Umbilical cord (tissue), 2 donors: ENCODE results near the gene VDR. TPM values are rescaled to one million over a fixed set of nuclear protein-coding genes. Genes with fewer than 3 reads are reported as not detected.
A peak's percentile ranks its signal among the peaks of the same experiment; 100 is the strongest.

Source experiments
- DNase-seq: peaks from one replicate; pipeline ENCODE4 v3.0.0-alpha.2; 2015; ENCODE audit warnings: low spot score
- total RNA-seq: library from RNA; depleted of rRNA; stranded (reverse); fragments of >200 nt; gene quantifications from one replicate; pipeline ENCODE4 v1.2.3, GENCODE V29; 2014; ENCODE audit warnings: low replicate concordance; ENCODE audit not compliant: insufficient read depth

VDR gene
- total RNA-seq, result 4.1 TPM

DNA sequence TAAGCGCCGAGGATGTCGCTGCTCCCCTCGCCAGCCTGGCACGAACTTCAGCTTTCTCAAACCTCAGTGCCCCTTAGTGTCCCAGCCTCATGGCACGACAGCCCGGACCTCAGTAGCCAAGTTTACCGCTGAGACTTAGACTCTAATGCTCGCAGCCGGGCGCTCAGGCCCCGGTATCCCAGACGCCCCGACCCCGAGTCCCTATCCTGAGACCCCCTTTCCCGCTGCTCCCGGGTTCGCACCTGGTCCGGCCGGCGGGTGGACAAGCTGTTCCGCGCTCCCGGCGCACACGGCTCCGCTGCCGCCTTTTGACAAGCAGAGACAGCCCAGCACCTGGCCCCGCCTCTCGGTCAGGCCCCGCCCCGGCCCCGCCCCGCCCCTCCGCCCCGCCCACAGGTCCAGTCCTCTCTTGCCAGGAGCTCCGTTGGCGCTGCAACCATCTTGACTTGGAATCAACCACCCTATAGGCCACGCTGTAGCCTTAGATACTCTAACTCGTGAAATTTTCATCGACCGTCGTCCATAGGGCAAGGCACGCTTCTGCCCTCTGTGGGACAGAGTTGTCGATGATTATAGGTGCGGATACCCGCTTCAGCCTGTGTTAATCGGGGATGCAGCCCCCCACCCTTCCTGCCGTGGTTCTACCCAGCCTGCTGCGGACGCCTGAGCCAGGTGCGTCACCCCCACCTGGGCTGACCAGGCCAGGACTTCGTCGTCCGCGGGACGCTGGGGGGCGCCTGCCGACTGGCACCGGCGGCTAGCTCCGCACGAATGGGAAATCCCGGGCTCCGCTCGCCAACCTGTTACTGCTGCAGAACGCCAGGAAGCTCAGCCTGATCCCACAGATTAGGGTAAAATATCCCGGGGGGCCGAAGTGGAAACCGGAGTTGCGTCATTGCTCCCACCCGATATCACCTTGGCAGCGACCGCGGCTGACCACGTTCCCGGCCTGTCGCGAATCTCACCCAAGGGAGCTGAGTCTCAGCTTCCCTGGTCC lies at the start of gene VDR:
VDR (minus strand) TSS at position 282 of the 997 bp plus-strand sequence. CDS start 25,881 bp downstream, outside the sequence.
- DNase-seq, result peak; percentile 69

DNA sequence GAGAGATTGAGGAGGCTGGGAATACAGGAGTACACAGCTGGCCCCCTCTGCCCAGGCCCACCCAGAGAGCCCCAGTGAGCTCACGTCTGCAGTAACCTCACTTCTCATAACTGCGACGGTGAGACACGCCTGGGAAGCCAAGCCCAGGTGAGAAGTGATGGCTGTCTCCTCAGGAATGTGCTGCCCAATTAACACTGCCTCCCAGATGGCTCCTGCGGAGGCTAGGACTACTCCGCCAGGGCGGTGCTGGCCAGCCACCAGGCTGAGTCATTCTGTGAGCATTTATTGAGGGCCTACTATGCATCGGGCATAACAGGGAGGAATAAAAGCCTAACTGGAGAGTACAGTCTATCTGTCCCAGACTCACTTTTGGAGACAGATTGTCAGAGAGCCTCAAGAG lies 49.3 kb upstream of the VDR start:
- DNase-seq, result no peak

DNA sequence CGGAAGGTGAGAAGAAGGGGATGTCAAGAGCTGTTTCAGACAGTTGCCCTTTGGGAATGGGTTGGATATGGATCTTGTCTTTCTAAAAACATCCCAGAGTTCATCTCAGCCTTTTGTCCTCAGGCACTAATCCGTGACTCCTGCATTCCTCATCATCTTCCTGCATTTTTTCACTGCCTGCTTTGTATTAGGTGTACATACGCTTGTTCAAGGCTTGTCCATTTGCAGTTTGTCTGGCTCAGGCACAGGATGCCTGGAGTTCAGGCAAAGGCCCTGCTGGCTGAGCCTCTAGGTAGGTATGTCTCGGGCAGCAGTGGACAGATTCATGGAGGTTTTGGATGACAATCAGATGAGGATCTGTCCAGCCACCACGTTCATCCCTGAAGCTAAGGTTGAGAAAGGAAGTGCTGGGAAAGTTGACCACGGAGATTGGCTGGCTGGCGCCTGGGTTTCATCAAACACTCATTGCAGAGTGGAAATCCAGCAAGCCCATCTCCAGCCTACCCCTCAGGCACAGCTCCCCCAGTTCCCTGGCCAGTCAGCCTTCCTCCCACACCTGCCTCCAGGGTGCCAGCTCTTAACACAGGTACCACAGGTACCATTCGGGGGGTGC lies 46.2 kb upstream of the VDR start:
- DNase-seq, result no peak

DNA sequence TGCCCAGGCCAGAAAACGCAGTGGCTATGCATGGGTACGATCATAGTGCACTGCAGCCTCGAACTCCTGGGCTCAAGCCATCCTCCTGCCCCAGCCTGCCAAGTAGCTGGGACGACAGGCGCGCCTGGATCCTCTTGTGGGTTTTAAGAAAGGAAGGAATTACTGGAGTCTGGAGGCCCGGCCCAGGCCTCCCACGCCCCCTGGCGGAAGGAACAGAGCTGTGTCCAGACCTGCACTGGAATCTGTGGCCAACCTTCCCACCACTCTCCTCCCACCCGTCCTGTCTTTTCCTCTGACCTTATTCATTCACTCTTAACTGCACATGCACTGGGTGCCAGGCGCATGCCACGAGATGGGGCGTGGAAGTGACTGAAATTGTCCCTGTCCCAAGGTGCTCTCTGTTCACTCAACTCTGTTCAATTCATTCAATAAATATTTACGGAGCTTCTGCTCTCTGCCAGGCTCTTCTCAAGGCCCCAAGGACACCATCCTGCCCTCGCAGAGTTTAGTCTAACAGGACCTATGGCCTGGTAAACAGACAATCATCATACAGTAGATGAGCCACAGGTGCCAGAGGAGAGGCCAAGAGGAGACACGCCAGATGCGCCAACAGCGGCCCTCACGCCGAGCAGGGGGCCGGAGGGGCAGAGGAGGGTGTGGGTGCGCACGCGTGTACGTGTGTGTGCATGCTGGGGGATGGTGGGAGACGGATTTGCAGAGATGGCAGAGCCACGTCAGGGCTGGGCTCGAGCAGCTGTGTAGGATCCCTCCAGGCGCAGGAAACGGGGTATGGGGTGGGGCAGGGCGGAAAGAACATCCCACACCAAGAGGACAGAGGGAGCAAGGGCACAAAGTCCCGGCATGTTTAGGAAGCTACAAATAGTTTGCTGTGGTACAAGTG lies 44.9 kb upstream of the VDR start:
- peak; percentile 81 for DNase-seq

DNA sequence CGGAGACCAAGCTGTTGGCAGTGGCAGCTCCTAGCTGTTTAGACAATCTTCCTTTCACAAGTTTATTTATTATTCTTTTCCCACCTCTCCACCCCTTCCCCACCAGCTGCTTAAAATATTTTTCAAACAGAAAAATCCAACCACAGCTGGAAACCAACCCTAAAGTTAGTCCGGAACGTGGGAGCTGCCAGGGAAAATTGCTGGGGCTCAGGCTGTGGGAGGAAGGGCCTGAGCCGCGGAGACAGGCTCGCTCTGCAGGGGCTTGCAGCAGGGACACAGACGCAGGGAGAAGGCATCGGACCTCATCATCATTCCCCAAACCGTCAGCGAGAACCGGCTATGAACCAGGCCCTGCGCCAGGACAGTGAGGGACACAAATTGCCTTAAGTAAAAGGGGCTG lies 42.5 kb upstream of the VDR start:
- peak; percentile 19 for DNase-seq

DNA sequence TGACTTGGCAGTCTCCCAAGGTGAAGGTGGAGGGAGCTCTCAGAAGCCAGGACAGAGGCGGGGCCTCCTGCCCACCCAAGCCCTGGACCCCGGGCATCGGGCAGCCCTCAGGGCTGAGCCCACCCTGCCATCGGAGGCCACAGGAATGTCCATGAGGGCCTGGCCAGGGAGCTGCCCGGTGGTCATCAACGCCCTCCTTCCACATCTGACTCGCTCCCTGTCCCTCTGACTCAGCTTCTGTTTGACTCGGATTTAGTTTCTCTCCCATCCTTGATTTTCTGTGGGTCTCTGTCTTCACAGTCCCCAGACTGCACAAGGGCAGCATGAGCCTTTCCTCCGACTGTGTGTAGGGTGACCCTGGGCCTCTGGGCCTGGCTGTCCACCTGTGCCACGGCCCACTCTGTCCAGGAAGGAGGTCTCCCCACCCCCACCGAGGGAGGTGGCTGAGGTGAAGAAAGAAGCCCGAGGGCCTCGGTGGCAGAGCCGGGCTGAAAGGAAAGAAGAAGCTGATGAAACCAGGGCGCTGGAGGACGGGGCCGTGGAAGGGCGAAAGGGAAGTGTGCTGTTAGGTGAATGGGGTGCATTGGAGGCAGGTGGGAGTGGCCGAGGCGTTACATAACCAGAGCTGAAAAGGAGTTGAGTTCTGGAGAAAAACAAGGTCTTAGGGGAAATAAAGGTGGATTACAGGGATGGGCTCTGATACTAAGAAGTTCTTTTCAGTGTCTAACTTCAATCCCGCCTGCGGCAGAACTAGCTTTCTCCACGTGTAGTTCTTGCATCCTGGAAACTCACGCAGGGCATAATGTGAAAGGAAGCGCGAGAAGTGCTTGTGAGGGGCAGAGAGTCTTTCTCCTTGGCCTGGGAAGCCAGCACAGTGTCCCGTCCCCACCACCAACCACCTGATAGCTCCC lies 41.9 kb upstream of the VDR start:
- no peak for DNase-seq

DNA sequence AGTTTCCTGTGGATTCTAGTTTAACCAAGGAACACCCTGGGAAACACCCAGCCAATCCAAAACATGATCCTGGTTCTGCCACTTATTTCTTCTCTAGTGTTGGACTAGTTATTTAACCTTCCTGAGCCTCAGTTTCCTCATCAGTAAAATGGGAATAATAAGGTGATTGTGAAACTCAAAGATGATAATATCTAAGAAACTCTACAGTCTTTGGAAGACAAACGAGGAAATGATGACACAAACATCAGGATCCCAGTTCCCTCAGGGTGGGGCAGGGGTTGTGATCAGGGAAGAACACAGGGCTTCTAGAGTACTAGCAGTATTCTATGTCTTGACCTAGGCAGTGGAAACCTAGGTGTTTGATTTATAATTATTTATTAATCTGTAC lies 40.5 kb upstream of the VDR start:
- no peak for DNase-seq

DNA sequence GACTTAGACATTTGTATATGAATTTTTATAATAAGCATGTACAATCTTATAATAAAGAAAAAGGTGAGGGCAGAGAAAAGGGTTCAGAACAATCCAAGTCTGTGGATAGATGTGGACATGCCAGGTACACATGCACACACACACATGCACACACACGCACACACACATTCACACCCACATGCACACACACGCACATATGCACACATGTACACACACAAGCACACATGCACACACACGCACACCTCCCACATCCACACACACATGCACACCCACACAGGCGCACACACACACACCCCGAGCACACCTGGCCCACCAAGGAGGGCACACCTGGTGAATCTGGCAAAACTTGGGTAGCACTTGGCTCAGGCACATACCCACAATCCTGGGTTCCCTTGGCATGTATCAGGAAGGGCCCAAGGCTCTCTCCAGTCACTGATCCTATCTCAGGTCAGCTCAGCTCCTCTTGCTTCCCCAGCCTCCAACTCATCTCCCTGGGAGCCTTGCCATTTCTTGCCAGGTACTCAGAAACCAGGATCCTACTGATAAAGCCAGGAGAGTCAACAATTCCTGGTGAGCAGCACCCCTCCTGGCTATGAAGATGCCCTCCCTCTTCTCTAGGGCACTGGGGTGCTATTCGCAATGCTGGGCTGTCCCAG lies 40.0 kb upstream of the VDR start:
- no peak for DNase-seq

DNA sequence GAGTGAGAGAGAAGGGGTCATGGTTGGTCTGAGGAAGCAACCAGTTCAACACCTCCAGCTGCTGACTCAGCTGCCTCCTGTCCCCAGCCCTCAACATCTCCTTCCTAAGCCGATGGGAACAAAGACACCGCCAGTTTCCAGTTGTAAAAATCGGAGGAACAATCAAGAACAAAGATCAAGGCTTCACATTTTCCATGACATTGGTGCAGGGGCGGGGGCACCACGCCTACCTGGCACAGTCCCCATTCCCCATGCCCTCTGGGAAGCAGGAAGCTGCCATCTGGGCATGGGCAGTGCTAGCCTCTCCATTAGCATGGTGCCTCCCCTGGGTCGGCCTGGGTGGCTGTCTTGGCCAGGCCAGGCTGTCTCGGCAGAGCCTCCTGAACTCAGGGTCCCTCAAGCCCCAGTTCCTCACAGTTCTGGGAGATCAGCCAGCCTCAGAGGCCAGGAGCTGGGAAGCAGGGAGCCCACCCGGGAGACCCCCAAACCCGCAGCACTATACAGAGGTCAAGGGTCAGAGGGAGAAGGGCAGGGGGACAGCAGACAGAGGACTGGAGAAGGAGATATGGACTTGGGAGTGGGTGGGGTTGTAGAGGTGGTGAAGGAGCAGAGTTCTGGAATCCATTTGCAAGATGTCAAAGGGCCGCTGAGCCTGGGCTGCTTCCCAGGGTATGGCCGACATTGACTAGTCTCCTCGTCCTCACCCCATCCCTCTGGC lies 39.0 kb upstream of the VDR start:
- DNase-seq, result no peak

DNA sequence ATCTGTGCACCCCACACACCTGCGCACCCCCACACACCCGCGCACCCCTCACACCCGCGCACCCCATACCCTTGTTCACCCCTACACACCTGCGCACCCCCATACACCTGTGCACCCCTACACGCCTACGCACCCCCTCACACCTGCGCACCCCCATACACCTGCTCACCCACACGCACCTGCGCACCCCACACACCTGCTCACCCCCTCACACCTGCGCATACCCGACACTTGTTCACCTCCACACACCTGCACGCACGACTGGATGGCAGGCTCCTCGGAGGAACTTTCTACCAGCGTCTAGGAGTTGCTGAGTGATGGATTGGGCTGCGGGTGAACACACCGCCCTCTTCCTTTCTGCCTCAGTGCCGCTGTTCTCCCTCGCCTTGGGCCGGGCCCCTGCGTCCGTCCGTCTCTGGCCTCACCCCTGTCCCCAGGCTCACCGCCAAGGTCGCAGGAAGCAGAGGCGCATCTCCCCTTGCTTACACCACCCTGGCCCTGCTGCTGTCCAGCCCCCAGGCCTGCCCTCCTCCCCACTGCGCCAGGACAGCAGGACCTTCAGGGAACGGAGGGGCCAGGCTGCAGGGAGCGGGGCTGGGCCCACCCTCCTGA lies 37.9 kb upstream of the VDR start:
- DNase-seq, result no peak

DNA sequence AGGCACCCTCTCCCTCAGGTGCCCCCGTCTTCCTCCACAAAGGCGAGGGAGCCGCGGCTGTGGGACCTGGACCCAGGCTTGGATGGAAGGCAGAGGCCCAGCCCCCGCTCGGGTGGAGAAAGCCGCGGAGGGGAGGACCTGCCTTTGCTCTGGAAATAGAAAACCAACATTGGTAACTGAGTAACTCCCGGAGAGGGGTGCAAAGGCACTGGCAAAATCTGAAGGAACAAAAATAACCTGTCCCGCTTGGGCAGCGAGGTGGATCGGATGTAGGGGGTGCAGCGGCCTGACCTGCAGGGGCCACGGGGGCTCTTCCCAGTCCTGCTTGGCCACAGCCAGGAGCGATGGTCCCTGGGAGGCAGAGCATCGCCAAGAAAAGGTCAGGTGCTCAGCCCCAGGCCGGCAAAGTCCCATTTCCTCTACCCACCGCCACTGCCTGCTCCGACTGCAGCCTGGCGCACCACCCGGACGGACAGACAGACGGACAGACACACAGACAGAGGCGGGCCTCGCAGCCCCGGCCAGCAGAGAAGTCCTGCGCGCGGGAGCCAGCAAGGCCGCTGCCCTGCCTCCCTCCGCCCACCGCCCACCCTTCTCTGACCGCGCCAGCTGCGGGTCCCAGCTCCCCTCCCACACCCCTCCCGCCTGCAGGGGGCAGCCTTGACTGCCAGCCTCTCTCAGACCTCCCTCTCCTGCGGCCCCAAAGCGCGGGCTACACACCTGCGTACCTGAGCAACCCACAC lies 37.2 kb upstream of the VDR start:
- DNase-seq, result no peak

DNA sequence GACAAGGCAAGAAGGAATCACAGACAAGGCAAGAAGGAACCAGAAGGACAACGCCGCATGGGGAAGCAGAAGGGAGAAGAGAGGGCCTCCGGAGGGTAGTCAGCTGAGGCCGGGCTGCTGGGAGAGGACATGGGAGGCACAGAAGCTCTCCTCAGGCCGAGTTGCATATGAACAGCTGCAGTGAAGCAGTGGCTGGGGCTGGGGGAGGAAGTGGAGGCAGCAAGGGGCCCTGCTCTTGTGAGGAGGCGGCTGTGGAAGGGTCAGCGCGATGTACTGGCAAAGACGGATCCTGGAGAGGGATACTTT lies 36.6 kb upstream of the VDR start:
- no peak for DNase-seq

DNA sequence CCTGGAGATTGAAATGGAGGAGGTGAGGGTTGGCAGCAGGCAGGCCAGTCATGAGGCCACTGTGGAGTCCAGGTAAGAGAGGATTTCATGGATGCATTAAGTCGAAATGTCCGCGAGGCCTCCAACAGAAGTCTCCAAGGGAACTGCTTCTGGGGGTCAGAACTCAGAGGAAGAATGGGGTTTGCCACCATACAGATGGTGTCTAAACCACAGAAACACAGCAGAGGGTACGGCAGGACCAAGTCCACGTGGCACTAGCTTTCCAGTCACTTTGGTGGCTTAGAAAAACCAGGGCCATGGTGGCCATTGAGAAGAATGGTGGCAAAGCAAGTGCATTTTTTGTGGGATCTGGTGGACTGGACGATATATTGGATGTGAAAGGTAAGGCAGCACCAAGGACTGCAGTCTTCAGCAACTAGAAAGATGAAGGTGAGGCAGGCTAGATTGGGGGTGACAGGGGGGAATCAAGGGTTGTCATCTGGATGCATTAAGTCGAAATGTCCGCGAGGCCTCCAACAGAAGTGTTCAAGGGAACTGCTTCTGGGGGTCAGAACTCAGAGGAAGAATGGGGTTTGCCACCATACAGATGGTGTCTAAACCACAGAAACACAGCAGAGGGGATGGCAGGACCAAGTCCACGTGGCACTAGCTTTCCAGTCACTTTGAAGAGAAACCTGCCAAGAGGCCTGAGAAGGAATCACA lies 36.1 kb upstream of the VDR start:
- DNase-seq, result no peak

DNA sequence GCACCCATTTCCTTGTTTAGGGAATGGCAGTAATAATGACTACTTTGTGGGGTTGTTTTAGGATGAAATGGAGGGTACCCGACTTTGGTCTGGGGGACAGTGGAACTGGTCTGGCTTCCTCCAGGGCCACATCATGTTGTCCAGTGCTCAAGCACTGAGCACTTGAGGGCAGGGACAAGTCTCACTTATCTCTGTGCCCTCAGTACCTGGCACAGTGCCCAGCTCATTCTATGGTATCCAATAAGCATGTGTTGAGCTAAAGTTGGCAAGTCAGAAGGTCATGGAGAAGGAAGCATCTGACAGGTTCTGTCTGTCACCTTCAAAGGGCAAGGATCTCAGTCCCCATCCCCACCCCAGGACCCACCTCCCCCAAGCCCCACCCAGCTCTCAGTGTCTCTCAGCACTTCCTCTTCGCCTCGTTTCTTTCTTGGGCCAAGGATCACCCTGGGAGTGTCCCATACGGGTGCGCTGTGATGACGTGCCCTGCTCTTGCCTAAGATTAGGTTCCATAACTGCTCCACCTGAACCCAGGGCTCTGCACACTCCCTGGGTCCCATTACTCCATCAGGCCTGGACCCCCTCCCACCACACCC lies 34.3 kb upstream of the VDR start:
- DNase-seq, result no peak

DNA sequence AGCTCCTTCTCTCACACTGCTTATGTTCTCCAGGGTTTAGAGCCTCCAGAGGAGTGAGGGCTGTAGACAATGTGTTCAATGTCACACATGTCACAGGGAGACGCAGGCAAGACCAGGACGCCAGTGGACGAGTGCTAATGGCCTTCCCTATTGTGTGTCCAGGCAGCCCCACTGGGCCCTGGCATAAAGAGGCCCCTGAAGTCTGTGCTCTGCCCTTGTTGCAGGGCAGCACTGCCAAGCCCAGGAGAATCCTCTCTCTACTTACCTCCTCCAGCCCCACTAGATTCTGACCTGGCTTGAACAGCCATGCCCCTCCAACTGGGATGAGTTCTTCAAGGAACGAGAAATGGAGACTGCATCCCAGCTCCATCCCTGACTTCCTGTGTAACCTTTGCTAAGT lies 33.8 kb upstream of the VDR start:
- no peak for DNase-seq

DNA sequence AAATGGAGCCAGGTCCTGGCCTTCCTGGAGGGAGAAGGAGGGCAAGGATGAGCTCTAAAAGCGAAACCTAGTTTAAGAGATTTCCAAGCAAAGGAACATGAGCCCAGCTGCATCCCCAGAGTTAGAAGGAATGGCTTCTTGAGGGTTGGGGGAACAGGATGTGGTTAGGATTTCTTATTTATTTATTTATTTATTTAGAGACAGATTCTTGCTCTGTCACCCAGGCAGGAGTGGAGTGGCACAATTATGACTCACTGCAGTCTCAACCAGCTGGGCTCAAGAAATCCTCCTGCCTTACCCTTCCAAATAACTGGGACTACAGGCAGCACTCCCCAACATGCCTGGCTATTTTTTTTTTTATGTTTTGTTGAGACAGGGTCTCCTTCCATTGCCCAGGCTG lies 33.3 kb upstream of the VDR start:
- no peak for DNase-seq

DNA sequence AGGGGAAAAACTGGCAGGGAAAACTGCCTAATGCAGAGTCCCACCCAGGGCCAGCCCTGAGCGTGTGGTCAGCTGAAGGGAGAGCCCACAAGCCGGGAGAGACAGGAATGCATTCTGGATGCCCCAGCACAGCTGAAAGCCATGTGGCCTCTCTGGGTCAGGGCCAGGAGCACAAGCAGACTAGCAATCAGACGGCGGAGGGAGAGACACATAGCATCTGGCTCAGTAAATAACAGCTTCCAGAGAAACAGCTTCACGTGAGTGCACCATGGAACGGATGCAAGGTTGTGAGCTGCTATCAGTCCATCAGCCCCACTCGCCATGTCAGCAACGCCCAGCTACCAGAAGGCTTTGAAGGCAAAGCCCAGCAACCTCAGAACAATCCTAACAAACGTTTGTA lies 30.4 kb upstream of the VDR start:
- DNase-seq, result peak; percentile 89

DNA sequence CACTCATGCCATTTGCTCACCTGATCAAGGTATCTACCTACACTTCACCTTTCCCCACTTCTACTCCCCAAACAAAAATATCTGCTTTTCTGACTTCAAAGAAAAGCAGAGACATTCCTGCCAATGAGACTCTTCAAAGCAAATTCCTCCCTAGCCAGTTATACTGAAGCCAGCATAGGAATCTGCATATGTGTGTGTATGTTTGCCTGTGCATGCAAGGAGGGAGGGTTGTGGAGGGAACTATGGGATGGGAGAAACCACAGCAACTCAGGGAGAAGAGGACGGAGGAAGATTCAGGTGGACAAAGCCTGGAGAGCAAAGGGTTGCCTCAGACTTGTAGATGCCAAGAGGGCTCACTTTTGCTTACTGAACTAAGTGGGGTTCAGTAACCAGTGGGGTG lies 26.4 kb upstream of the VDR start:
- DNase-seq, result no peak
